Body of pancreas (tissue), 4 donors: ENCODE data around the gene MRC1. TPM values are rescaled to one million over a fixed set of nuclear protein-coding genes. Genes with fewer than 3 reads are reported as not detected.

Experiments
- ATAC-seq: fragments of 150-250 bp; one replicate; pipeline ENCODE4 v1.9.1; 2016
- DNase-seq, 4 donors: peaks; one replicate each; pipeline ENCODE4 v3.0.0-alpha.2; 2019
- H3K27ac ChIP-seq, 4 donors: fragments of 200-600 bp; sonication (generic); 1 replicate in 3 of 4; 2 replicates in 1 of 4; pipeline versions ENCODE4 v1.5.1 to v1.6.1; 2016 to 2019; ENCODE audit warnings: mild to moderate bottlenecking in 1 of 4, mixed read lengths in 1 of 4, moderate library complexity in 1 of 4
- H3K27me3 ChIP-seq, 2 donors: fragments of 200-600 bp; sonication (generic); one replicate each; pipeline ENCODE4 v1.6.0; 2016; ENCODE audit warnings: mild to moderate bottlenecking in 1 of 2
- H3K36me3 ChIP-seq, 2 donors: fragments of 200-600 bp; sonication (generic); replicated peaks in 1 of 2; 2 replicates each; pipeline ENCODE4 v1.5.1; 2016; ENCODE audit warnings: low read depth in 2 of 2; ENCODE audit not compliant: insufficient read depth in 1 of 2
- H3K4me1 ChIP-seq: fragments of 200-600 bp; sonication (generic); one replicate; pipeline ENCODE4 v1.6.0; 2016
- H3K4me3 ChIP-seq, 2 donors: fragments of 200-600 bp; sonication (generic); 1 replicate in 1 of 2; 2 replicates in 1 of 2; pipeline ENCODE4 v1.5.1; 2016 to 2019
- H3K9me3 ChIP-seq, 3 donors: fragments of 200-600 bp; sonication (generic); 1 replicate in 2 of 3; 2 replicates in 1 of 3; pipeline ENCODE4 v1.5.1; 2016
- CTCF ChIP-seq, 7 experiments: fragments of 450-650 bp in 4 of 7; fragments of 200-600 bp in 3 of 7; sonication (generic) in 3 of 7; IDR thresholded peaks; one replicate each; pipeline ENCODE4 v1.5.1; 2016 to 2019; ENCODE audit warnings: antibody characterized with exemption in 7 of 7
- POLR2A ChIP-seq, 3 donors: fragments of 450-650 bp; IDR thresholded peaks; one replicate each; pipeline ENCODE4 v1.6.1; 2016; ENCODE audit warnings: antibody characterized with exemption in 3 of 3, mild to moderate bottlenecking in 2 of 3
- WGBS, 2 donors: methylation state at CpG; one replicate each; pipeline ENCODE4 v1.1.5; 2017; 5-methylcytosine and 5-hydroxymethylcytosine counted together
- intact Hi-C: fragments of 100-400 bp; cut with DNase I; formaldehyde crosslinking; loops from one replicate; pipeline ENCODE4 v1.15.1; 2023
- total RNA-seq, 2 donors: library from RNA; depleted of rRNA; stranded (reverse); fragments of >200 nt; gene quantifications; one replicate each; pipeline ENCODE4 v1.1.0, GENCODE V29; 2016

Gene MRC1
- total RNA-seq, 2 donors from 2014 or later: 10.2 to 19.5 TPM

- Histone ChIP-seq H3K36me3 (no peaks in the 10 kb centered on the region), H3K4me3 (no peak overlapping the region), H3K4me1 (no peaks in the 10 kb centered on the region), H3K9me3 (no peaks in the 10 kb centered on the region), H3K27ac (no peak overlapping the region), H3K27me3 (no peaks in the 10 kb centered on the region)
- intact Hi-C loops: no loop called here
- no peak for TF ChIP-seq CTCF (IDR thresholded peaks at IDR 0.05)
- TF ChIP-seq POLR2A (IDR thresholded peaks at IDR 0.05): no peak
- ATAC-seq (no peak), DNase-seq (no peak)
- WGBS, 2 donors: 60% methylated on average over 5 of the region's 5 CpGs
Observed at GRCh38 chr10:17768957-17769356, 40.2 kb upstream of the MRC1 start.

- DNase-seq (no peak), ATAC-seq (no peak)
- intact Hi-C loops: no loop called here
- H3K27ac ChIP-seq: no peak overlapping the region
- TF ChIP-seq CTCF (IDR thresholded peaks at IDR 0.05) (no peak), POLR2A (IDR thresholded peaks at IDR 0.05) (no peak)
- H3K9me3 ChIP-seq: no peaks in the 10 kb centered on the region
- H3K4me1 ChIP-seq: no peaks in the 10 kb centered on the region
- no peaks in the 10 kb centered on the region for H3K27me3 ChIP-seq
- no peaks in the 10 kb centered on the region for H3K36me3 ChIP-seq
- WGBS, 2 donors: 76 to 89% methylated on average over 4 of the region's 4 CpGs
- H3K4me3 ChIP-seq: no peak overlapping the region
Observed at GRCh38 chr10:17771017-17771416, 38.1 kb upstream of the MRC1 start.

GRCh38 chr10:17779784-17780183 lies 29.4 kb upstream of the MRC1 start:
- Histone ChIP-seq H3K4me1 (no peaks in the 10 kb centered on the region), H3K36me3 (no peaks in the 10 kb centered on the region), H3K27me3 (no peaks in the 10 kb centered on the region), H3K9me3 (no peaks in the 10 kb centered on the region), H3K27ac (no peak overlapping the region), H3K4me3 (no peak overlapping the region)
- intact Hi-C loops: no loop called here
- WGBS, 2 donors: 52 to 64% methylated on average over 4 of the region's 4 CpGs
- no peak for ATAC-seq
- TF ChIP-seq CTCF (IDR thresholded peaks at IDR 0.05): no peak
- TF ChIP-seq POLR2A (IDR thresholded peaks at IDR 0.05): no peak
- DNase-seq: no peak

GRCh38 chr10:17780727-17781126 lies 28.4 kb upstream of the MRC1 start:
- intact Hi-C loops: no loop called here

More at GRCh38 chr10:17780727-17781126, 28.4 kb upstream of the MRC1 start:
- Histone ChIP-seq H3K4me3 (no peak overlapping the region), H3K9me3 (no peaks in the 10 kb centered on the region), H3K36me3 (no peaks in the 10 kb centered on the region), H3K4me1 (no peaks in the 10 kb centered on the region), H3K27ac (no peak overlapping the region), H3K27me3 (no peaks in the 10 kb centered on the region)
- DNase-seq (no peak), ATAC-seq (no peak)
- no peak for TF ChIP-seq POLR2A (IDR thresholded peaks at IDR 0.05)
- no peak for TF ChIP-seq CTCF (IDR thresholded peaks at IDR 0.05)
- 93 to 97% methylated on average over 4 of the region's 4 CpGs for WGBS, 2 donors
